H7 (cell line): ENCODE measurements around the gene UBE3C. TPM values are rescaled to one million over a fixed set of nuclear protein-coding genes. Genes with fewer than 3 reads are reported as not detected.
"Not testable (repeated sequence)": the region's sequence is repeated elsewhere in the genome, so short reads cannot be mapped to it uniquely, and the experiment has no call there.

Source experiments
- DNase-seq: peaks from one replicate; pipeline ENCODE4 v3.0.0; 2012
- H3K27me3 ChIP-seq: 2 replicates; pipeline ENCODE4 v1.6.0; 2011; ENCODE audit warnings: mild to moderate bottlenecking, low read length; ENCODE audit not compliant: control insufficient read depth, insufficient read depth
- H3K36me3 ChIP-seq: replicated peaks from 2 replicates; pipeline ENCODE4 v1.5.1; 2011; ENCODE audit warnings: low read length; ENCODE audit not compliant: control insufficient read depth, insufficient read depth
- H3K4me3 ChIP-seq: 2 replicates; pipeline ENCODE4 v1.5.1; 2011; ENCODE audit warnings: low read depth, mild to moderate bottlenecking, control low read depth, low read length, moderate library complexity; ENCODE audit not compliant: insufficient read depth
- total RNA-seq: library from RNA; depleted of rRNA; stranded (reverse); fragments of >200 nt; shearing (Covaris generic); gene quantifications from 2 replicates; pipeline ENCODE4 v1.2.3, GENCODE V29; 2014

UBE3C gene
- total RNA-seq, 1 experiment from 2014 or later, result 69.0 TPM

DNA sequence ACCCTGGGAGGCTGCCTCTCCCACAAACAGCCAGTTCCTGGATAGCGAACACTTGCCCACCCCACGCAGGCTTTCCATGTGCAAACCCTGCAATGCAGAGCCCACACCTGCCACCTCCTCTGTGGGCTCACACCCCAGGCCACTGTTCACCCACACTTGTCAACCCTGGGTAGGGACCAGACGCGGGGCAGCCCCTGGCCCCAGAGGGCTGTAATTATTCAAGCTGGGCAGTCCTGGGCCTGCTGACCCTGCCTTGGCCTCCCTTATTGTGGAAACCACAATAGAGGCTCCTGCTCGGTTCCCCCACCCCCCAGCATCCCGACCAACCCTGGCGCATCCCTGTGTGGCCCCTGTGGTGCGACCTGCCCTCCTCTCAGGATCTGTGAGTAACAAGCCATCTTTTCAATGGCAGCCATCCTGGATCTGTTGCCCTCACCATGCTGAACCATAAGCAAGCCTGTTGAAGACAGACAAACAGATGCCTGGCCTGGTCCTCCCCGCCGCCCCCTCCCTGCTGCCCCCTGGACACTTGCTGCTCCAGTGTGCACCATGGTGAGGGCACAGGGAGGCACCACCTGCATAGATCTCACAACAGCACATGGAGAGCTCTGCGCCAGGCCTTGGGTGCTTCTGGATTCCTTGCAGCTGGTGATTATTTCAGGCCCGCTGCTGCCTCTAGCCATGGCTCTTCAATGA is 15.8 kb upstream of the UBE3C start:
- Histone ChIP-seq H3K27me3 (no peaks in the 10 kb centered on the region), H3K4me3 (no peak overlapping the region), H3K36me3 (no peaks in the 10 kb centered on the region)
- peak; percentile 75 for DNase-seq

DNA sequence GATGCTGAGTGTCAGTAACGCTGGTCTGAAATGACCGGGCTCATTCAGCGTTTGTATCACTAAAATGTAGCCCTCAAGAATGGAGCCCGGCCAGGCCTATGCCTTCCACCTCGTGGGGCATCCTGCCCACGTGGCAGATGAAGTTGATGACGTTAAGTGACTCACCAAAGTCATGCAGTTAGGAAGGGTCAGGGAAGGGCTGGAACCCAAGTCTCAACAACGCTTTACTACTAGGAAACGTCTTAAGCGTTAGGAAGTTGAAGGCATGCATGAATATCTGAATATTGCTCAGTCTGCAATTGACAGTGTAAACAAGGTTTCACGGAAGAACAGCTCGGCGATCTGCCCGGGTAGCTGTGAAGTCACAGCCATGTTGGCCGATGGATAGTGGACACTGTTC is 14.0 kb upstream of the UBE3C start:
- no peak overlapping the region for H3K4me3 ChIP-seq
- no peaks in the 10 kb centered on the region for H3K36me3 ChIP-seq
- DNase-seq, result no peak
- no peaks in the 10 kb centered on the region for H3K27me3 ChIP-seq

DNA sequence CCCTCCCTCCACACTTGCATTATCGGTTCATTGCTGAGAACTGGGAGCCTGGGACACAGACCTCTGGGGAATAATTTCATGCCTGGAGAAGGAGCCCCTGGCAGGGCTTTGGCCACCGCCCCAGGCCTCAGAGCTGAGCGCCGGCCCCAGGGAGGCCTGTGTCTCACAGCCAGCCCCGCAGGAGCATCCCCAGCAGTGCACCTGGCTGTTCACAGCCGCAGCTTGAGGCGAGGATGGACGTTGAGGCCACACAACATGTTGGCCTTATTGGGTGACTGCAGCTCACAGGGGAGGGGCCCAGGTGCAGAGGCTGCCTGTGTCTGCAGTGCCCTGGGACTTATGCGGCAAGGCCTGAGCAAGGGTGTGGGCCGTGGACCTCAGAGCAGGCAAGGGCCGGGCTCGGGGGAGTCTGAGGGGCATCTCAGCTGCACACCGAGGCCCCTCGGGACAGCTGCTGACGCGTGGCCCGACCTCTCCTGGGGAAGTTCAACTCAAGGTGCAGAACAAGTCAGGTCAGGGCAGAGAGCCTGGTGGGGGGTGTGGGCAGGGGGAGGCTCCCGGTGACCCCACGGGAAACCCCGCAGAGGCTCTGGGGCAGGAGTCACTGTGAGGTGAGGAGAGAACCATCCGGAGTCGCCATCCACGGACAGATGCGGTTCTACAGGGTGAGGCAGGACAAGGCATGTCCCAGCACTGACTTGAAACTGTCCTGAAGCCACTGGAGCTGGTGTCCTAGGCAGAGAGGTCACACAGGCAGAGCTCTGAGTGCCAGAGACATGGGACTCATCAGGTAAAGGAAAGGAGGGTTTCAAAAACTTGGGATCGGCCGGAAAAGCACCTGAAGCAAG is 13.1 kb upstream of the UBE3C start:
- no peaks in the 10 kb centered on the region for H3K27me3 ChIP-seq
- H3K4me3 ChIP-seq, result no peak overlapping the region
- DNase-seq, result peak; percentile 55
- H3K36me3 ChIP-seq, result no peaks in the 10 kb centered on the region

- Histone ChIP-seq H3K27me3 (no peaks in the 10 kb centered on the region), H3K4me3 (no peak overlapping the region), H3K36me3 (no peaks in the 10 kb centered on the region)
- no peak for DNase-seq
Measured at GRCh38 chr7:157126921-157127320, 11.8 kb upstream of the UBE3C start.

DNA sequence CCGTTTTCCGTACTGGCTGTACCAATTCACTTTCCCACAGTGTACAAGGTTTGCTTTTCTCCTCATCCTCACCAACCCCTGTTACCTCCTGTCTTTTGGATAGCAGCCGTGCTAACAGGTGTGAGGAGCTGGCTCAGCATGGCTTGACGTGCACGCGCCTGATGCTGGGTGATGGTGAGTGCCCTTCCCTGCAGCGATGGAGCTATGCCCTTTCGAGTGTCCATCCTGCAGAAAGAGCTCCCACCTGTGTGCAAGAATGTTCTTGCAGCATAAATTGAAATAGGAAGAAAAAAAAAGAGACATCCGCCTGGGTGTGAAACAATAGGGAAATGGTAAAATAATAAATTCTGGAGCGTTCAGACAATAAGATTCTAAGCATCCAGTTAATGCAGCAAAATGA is 9.5 kb upstream of the UBE3C start:
- no peak for DNase-seq
- Histone ChIP-seq H3K27me3 (no peaks in the 10 kb centered on the region), H3K36me3 (no peaks in the 10 kb centered on the region), H3K4me3 (no peak overlapping the region)

GRCh38 chr7:157129907-157130460 is 8.7 kb upstream of the UBE3C start:
- DNase-seq, result no peak
- H3K27me3 ChIP-seq, result no peaks in the 10 kb centered on the region
- no peaks in the 10 kb centered on the region for H3K36me3 ChIP-seq
- H3K4me3 ChIP-seq, result no peak overlapping the region

DNA sequence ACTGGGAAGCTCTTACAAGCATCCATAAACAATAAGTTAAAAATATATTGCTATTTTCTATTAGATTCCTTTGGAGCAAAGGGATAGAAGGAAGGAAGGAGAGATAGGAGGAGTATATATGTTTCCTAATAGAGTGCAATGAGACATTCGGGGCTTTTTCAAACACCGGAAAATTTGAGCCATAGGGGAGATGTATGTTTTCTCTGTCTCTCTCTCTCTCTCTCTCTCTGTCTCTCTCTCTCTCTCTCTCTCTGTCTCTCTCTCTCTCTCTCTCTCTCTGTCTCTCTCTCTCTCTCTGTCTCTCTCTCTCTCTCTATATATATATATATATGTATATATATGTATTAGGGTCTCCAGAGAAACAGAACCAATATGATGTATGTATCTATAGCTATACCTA is 7.9 kb upstream of the UBE3C start:
- H3K36me3 ChIP-seq, DNase-seq, H3K27me3 ChIP-seq, H3K4me3 ChIP-seq: not testable (repeated sequence)

DNA sequence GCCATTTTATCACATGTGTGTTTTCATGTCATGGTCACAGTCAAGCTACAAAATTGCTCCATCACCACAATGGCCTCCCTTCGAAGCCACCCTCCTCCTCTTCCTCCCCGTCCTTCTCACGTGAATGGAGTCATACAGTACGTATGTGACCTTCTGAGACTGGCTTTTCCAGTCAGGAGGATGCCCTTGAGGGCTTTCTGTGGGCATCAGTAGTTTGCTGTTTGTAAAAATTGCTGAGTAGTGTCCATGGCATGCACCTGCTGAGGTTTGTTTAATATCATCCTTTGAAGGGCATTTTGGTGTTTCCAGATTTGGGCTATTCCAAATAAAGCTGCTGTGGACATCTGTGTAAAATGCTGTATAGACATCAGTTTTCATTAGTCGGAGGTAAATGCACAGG is 5.9 kb upstream of the UBE3C start:
- no peak overlapping the region for H3K4me3 ChIP-seq
- no peak for DNase-seq
- no peaks in the 10 kb centered on the region for H3K27me3 ChIP-seq
- no peaks in the 10 kb centered on the region for H3K36me3 ChIP-seq

DNA sequence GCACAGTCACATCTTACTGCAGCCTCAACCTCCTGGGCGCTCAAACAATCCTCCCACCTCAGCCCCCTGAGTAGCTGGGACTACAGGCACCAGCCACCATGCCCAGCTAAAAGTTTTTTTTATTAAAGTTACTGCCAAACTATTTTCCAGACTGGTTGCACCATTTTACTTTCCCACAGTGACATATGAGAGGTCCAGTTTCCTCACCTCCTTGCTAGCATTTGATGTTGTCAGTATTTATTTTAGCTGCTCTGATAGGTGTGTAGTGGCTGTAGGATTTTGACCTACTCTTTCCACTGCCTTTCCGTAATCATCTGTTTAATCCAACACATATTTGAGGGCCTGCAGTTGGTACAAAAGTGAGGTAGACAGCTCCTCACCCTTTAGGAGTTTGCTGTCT is 5.4 kb upstream of the UBE3C start:
- H3K36me3 ChIP-seq, result no peaks in the 10 kb centered on the region
- H3K4me3 ChIP-seq, result no peak overlapping the region
- no peaks in the 10 kb centered on the region for H3K27me3 ChIP-seq
- no peak for DNase-seq

GRCh38 chr7:157136372-157136771 is 2.4 kb upstream of the UBE3C start:
- no peak for DNase-seq
- Histone ChIP-seq H3K36me3 (peaks cover 5% of the 10 kb centered on the region), H3K27me3 (no peaks in the 10 kb centered on the region), H3K4me3 (no peak overlapping the region)

DNA sequence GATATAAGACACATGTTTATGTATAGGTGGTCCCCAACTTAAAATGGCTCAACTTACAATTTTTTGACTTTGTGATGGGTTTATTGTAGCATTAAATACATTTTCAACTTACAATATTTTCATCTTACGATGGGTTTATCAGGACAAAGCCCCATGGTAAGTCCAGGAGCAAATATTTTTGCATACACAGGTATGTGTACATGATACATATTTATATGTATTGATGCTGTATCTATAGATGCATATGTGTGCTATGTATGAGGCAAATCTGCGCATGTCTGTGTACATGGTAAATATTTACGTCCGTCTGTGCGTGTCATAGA is 664 bp upstream of the UBE3C start:
- peaks cover 11% of the 10 kb centered on the region for H3K36me3 ChIP-seq
- DNase-seq, result no peak
- no peaks in the 10 kb centered on the region for H3K27me3 ChIP-seq
- peak overlapping the region; percentile 54 for H3K4me3 ChIP-seq

- no peak for DNase-seq
- no peaks in the 10 kb centered on the region for H3K27me3 ChIP-seq
Measured at GRCh38 chr7:157139111-157139809, 534 bp downstream of the UBE3C start.

GRCh38 chr7:157139810-157140510 is 1.2 kb downstream of the UBE3C start:
- Histone ChIP-seq H3K36me3 (peaks cover 14% of the 10 kb centered on the region), H3K4me3 (peak overlapping the region; percentile 91), H3K27me3 (no peaks in the 10 kb centered on the region)
- DNase-seq, result no peak

More at GRCh38 chr7:157139111-157139809, 534 bp downstream of the UBE3C start:
- H3K4me3 ChIP-seq, result peak overlapping the region; percentile 91
- peaks cover 14% of the 10 kb centered on the region for H3K36me3 ChIP-seq

DNA sequence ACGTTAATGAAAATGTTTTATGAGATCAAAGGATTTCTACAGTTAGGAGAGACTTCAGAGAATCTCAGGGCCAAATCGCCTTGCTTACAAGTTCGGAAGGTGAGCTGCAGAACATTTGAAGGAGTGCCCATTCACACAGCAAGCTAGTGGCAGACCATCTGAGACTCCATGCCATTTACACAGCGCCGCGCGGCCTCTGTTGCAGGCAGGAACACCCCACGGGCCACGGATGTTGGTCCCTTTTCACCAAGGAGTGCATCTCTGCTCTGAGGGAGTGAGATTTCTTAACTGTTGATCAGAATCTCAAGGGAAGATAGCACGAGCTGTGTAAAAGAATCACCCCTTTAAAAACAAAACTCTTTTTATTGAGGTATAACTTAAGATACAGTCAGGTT is 1.8 kb downstream of the UBE3C start:
- DNase-seq, result no peak
- Histone ChIP-seq H3K27me3 (no peaks in the 10 kb centered on the region), H3K4me3 (no peak overlapping the region), H3K36me3 (peaks cover 14% of the 10 kb centered on the region)
